HepG2 (cell line): ENCODE measurements around the gene GABBR2. TPM values are rescaled to one million over a fixed set of nuclear protein-coding genes. Genes with fewer than 3 reads are reported as not detected.

ENCODE experiments used
- ATAC-seq: fragments of 200-7000 bp; cut with Tn5 transposase; 3 replicates; pipeline ENCODE4 v1.9.1; 2020; ENCODE audit warnings: mild to moderate bottlenecking, moderate library complexity
- Bru-seq: library from RNA; stranded (reverse); fragments of 400-500 nt; gene quantifications from one replicate; lab custom pipeline; 2021; lab: Mats Ljungman, UMichigan
- BruChase-seq, 2 experiments: library from RNA; stranded (reverse); fragments of 400-500 nt; gene quantifications; one replicate each; lab custom pipeline; 2021; lab: Mats Ljungman, UMichigan
- BruUV-seq: library from RNA; stranded (reverse); fragments of 400-500 nt; replicated peaks from 2 replicates; lab custom pipeline; 2021; lab: Mats Ljungman, UMichigan
- CTCF ChIA-PET: fragments of 300-600 bp; formaldehyde crosslinking; extraction: SDS; loops from one replicate; lab custom pipeline; 2021; ENCODE audit warnings: low total read pairs, inconsistent platforms, low intra/inter-chr PET ratio; lab: Yijun Ruan, JAX
- POLR2A ChIA-PET: fragments of 350-600 bp; sonication (Branson Sonifier 250); formaldehyde crosslinking; loops from one replicate; lab custom pipeline; 2020; ENCODE audit warnings: antibody characterized with exemption, inconsistent platforms; lab: Yijun Ruan, JAX
- DNase-seq: peaks from one replicate; pipeline ENCODE4 v3.0.0-alpha.2; 2015; ENCODE audit warnings: low spot score
- FAIRE-seq: peaks from 3 replicates; lab custom pipeline; 2011; peaks lifted over from hg19 to GRCh38; lab: Jason Lieb, UNC
- H2AFZ ChIP-seq: one replicate; pipeline ENCODE4 v1.6.1; 2011; ENCODE audit warnings: low read length, inconsistent platforms
- H3K27ac ChIP-seq: fragments of 300-600 bp; 3 replicates; pipeline ENCODE4 v1.8.0; 2011; ENCODE audit warnings: mixed run types, mild to moderate bottlenecking, mixed read lengths, low read length, inconsistent platforms; ENCODE audit not compliant: insufficient read depth; ENCODE audit errors: extremely low read length
- H3K27me3 ChIP-seq, 2 experiments: fragments of 200-600 bp in 1 of 2; 2 replicates in 1 of 2; 3 replicates in 1 of 2; pipeline versions ENCODE4 v1.6.0 to v1.8.0; 2011; ENCODE audit warnings: low read length in 2 of 2, mild to moderate bottlenecking in 2 of 2, moderate library complexity in 2 of 2, inconsistent platforms in 1 of 2; ENCODE audit not compliant: insufficient read depth in 2 of 2, control insufficient read depth in 1 of 2
- H3K36me3 ChIP-seq, 2 experiments: fragments of 200-600 bp in 1 of 2; replicated peaks in 1 of 2; 2 replicates in 1 of 2; 3 replicates in 1 of 2; pipeline versions ENCODE4 v1.5.1 to v1.8.0; 2011; ENCODE audit warnings: low read length in 2 of 2, inconsistent platforms in 1 of 2; ENCODE audit not compliant: insufficient read depth in 2 of 2, control insufficient read depth in 1 of 2
- H3K4me1 ChIP-seq: 2 replicates; pipeline ENCODE4 v1.5.1; 2012; ENCODE audit warnings: low read length, inconsistent platforms; ENCODE audit not compliant: insufficient read depth
- H3K4me2 ChIP-seq: 2 replicates; pipeline ENCODE4 v1.6.0; 2011; ENCODE audit warnings: low read depth, low read length, inconsistent platforms
- H3K4me3 ChIP-seq, 3 experiments: fragments of 200-600 bp in 1 of 3; sonication (generic), shearing (Covaris generic) in 1 of 3; replicated peaks in 1 of 3; 2 replicates each; pipeline ENCODE4 v1.5.1; 2011 to 2016; ENCODE audit warnings: low read length in 3 of 3, inconsistent platforms in 2 of 3, low read depth in 2 of 3, mild to moderate bottlenecking in 2 of 3, control low read depth in 1 of 3, mixed read lengths in 1 of 3; ENCODE audit not compliant: insufficient read depth in 1 of 3
- H3K79me2 ChIP-seq: one replicate; pipeline ENCODE4 v1.6.1; 2011; ENCODE audit warnings: low read length, inconsistent platforms; ENCODE audit not compliant: insufficient read depth
- H3K9ac ChIP-seq: 2 replicates; pipeline ENCODE4 v1.6.0; 2011; ENCODE audit warnings: mild to moderate bottlenecking, low read depth, low read length, inconsistent platforms; ENCODE audit not compliant: insufficient read depth
- H3K9me3 ChIP-seq: 2 replicates; pipeline ENCODE4 v1.5.1; 2012; ENCODE audit warnings: mild to moderate bottlenecking, low read length
- H4K20me1 ChIP-seq: 2 replicates; pipeline ENCODE4 v1.6.0; 2011; ENCODE audit warnings: inconsistent platforms, mild to moderate bottlenecking, low read length, moderate library complexity; ENCODE audit not compliant: insufficient read depth
- AKNA ChIP-seq: sonication (generic); formaldehyde crosslinking; IDR thresholded peaks from 2 replicates; pipeline ENCODE4 v1.4.0; 2020; ENCODE audit warnings: missing genetic modification reagents, borderline replicate concordance
- SUZ12 ChIP-seq: fragments of 150-350 bp; IDR thresholded peaks from 2 replicates; pipeline ENCODE4 v1.6.1; 2014; ENCODE audit warnings: low read depth, low read length
- ZNF556 ChIP-seq: sonication (generic); formaldehyde crosslinking; IDR thresholded peaks from 2 replicates; pipeline ENCODE4 v1.4.0; 2020; ENCODE audit warnings: mild to moderate bottlenecking, missing genetic modification reagents, borderline replicate concordance
- ZNF768 ChIP-seq: sonication (generic); formaldehyde crosslinking; IDR thresholded peaks from 2 replicates; pipeline ENCODE4 v1.4.0; 2020; ENCODE audit warnings: missing genetic modification reagents
- ZNF800 ChIP-seq: sonication (generic); formaldehyde crosslinking; IDR thresholded peaks from 2 replicates; pipeline ENCODE4 v1.4.0; 2020; ENCODE audit warnings: missing genetic modification reagents
- WGBS: methylation state at CpG from one replicate; pipeline ENCODE4 v1.1.6; 2017; ENCODE audit warnings: low lambda C conversion rate; 5-methylcytosine and 5-hydroxymethylcytosine counted together
- in situ Hi-C: cut with HindIII; loops from 2 replicates; pipeline ENCODE4 v1.10.0; 2017; ENCODE audit warnings: low pct_unique_long_range_greater_than_20kb; ENCODE audit not compliant: extremely low pct_ligation_motif_present
- intact Hi-C: fragments of 100-400 bp; cut with micrococcal nuclease; formaldehyde crosslinking; loops from one replicate; pipeline ENCODE4 v1.10.0; 2022; ENCODE audit not compliant: unreplicated experiment
- long read RNA-seq, 2 experiments: library from RNA in 1 of 2; library from polyadenylated mRNA in 1 of 2; stranded (forward) in 1 of 2; unstranded in 1 of 2; transcript quantifications; one replicate each; pipeline ENCODE4 v2.0.0, GENCODE V29; 2019 to 2022
- polyA minus RNA-seq, 3 experiments: library from RNA; depleted of rRNA, polyadenylated mRNA; stranded (reverse); fragments of >200 nt; gene quantifications; 2 replicates each; pipeline ENCODE4 v1.2.3, GENCODE V29; 2011; ENCODE audit warnings: low replicate concordance in 1 of 3
- polyA plus RNA-seq, 8 experiments: library from polyadenylated mRNA; depleted of rRNA in 3 of 8; stranded (reverse) in 7 of 8; unstranded in 1 of 8; fragments of >200 nt; fragmentation: Illumina TruSeq in 4 of 8; extraction: Trizol in 4 of 8; gene quantifications; 2 replicates each; pipeline versions ENCODE4 v1.2.1 to v1.2.3, GENCODE V29; 2011 to 2016; ENCODE audit warnings: low read depth in 4 of 8, missing spikeins in 1 of 8, mixed read lengths in 1 of 8; ENCODE audit not compliant: insufficient read depth in 1 of 8
- total RNA-seq, 5 experiments: library from RNA; depleted of rRNA; stranded (reverse); fragments of >200 nt; fragmentation: Illumina TruSeq; extraction: Trizol; gene quantifications; 2 replicates each; pipeline ENCODE4 v1.2.3, GENCODE V29; 2016; ENCODE audit warnings: low read depth in 1 of 5

Gene GABBR2
- total RNA-seq (2016; rRNA removed; fragmentation: Illumina TruSeq; extraction: Trizol) (0.02 TPM in 1 of 2 replicates, not detected in the other), polyA plus RNA-seq (2011; rRNA removed) (0.01 TPM in 1 of 2 replicates, not detected in the other), polyA minus RNA-seq (2011; rRNA and poly(A)+ RNA removed; ENCODE audit: low replicate concordance) (0.33 TPM in 1 of 2 replicates, not detected in the other), Bru-seq, nascent RNA (percentile 3 among the genes with signal in this experiment), BruChase-seq, experiment 1, labeled RNA remaining after a 6-hour chase (percentile 2 among the genes with signal in this experiment), BruChase-seq, experiment 2, labeled RNA remaining after a 2-hour chase (percentile 3 among the genes with signal in this experiment)
- not detected in 2 replicates for total RNA-seq (2016; cell fraction: cytosol; rRNA removed; fragmentation: Illumina TruSeq; extraction: Trizol; ENCODE audit: low read depth)
- 0.17 TPM in 1 of 2 replicates, not detected in the other for total RNA-seq (2016; cell fraction: insoluble cytoplasmic fraction; rRNA removed; fragmentation: Illumina TruSeq; extraction: Trizol)
- not detected in 2 replicates for total RNA-seq (2016; cell fraction: membrane; rRNA removed; fragmentation: Illumina TruSeq; extraction: Trizol)
- total RNA-seq (2016; cell fraction: nucleus; rRNA removed; fragmentation: Illumina TruSeq; extraction: Trizol), result not detected in 2 replicates
- polyA plus RNA-seq (2011; cell fraction: cytosol; rRNA removed), result not detected in 2 replicates
- 0.02 TPM in 1 of 2 replicates, not detected in the other for polyA plus RNA-seq (2011; cell fraction: nucleus; rRNA removed)
- polyA plus RNA-seq (2012), result not detected in 2 replicates
- polyA plus RNA-seq (2016; cell fraction: cytosol; fragmentation: Illumina TruSeq; extraction: Trizol; ENCODE audit: low read depth), result not detected in 2 replicates
- polyA plus RNA-seq (2016; cell fraction: insoluble cytoplasmic fraction; fragmentation: Illumina TruSeq; extraction: Trizol; ENCODE audit: low read depth), result 0.03 TPM in 1 of 2 replicates, not detected in the other
- not detected in 2 replicates for polyA plus RNA-seq (2016; cell fraction: membrane; fragmentation: Illumina TruSeq; extraction: Trizol; ENCODE audit: low read depth)
- not detected in 2 replicates for polyA plus RNA-seq (2016; cell fraction: nucleus; fragmentation: Illumina TruSeq; extraction: Trizol; ENCODE audit: insufficient read depth, low read depth)
- not detected in 2 replicates for polyA minus RNA-seq (2011; cell fraction: cytosol; rRNA and poly(A)+ RNA removed)
- not detected in 2 replicates for polyA minus RNA-seq (2011; cell fraction: nucleus; rRNA and poly(A)+ RNA removed)
- long read RNA-seq, experiment 1, result 0 reads
- long read RNA-seq, experiment 2, result 0 reads

GRCh38 chr9:98708933-98709911, at the start of gene GABBR2:
GABBR2 (minus strand) TSS chr9:98708935; CDS start chr9:98708737, 198 bp downstream.
- ATAC-seq (peak; percentile 19; the same call in 1 of the 3 replicates), FAIRE-seq (no peak), DNase-seq (no peak)
- no peaks in the 10 kb centered on the region for H3K79me2 ChIP-seq
- no peaks in the 10 kb centered on the region for H3K36me3 ChIP-seq
- WGBS, result 66% methylated on average over 7 of the region's 111 CpGs
- H3K4me1 ChIP-seq, result no peaks in the 10 kb centered on the region
- H3K9me3 ChIP-seq, result no peaks in the 10 kb centered on the region
- no TSS peak for BruUV-seq
- H3K9ac ChIP-seq, result no peak within 1 kb of the TSS
- H4K20me1 ChIP-seq, result no peaks in the 10 kb centered on the region; the same call in 1 of the 2 replicates
- no peak for TF ChIP-seq ZNF768
- TF ChIP-seq ZNF556 (CRISPR knock-in tag), result no peak
- TF ChIP-seq ZNF800 (CRISPR knock-in tag), result 0 out of 2 replicates have a peak, but pooled peaks have one; percentile 70
- no peak for TF ChIP-seq SUZ12
- TF ChIP-seq AKNA (CRISPR knock-in tag), result no peak
- in situ Hi-C loops, result loop anchor here (10.0 kb wide), 1 partner anchor 394 kb away; no protein-coding TSS in a partner anchor
- POLR2A ChIA-PET, result no interaction called here
- intact Hi-C loops, result loop anchor here (2.0 kb wide), 1 partner anchor 60 kb away; no protein-coding TSS in a partner anchor
- no peak within 1 kb of the TSS for H2AFZ ChIP-seq
- 0 out of 2 replicates have a peak within 1 kb of the TSS, but pooled peaks have one; percentile 51 for H3K4me2 ChIP-seq
- peaks cover 2 to 43% of the 10 kb centered on the region in 2 experiments; a peak in 4 of 5 replicates for H3K27me3 ChIP-seq
- no peak within 1 kb of the TSS for H3K27ac ChIP-seq
- no peak within 1 kb of the TSS for H3K4me3 ChIP-seq
- CTCF ChIA-PET, result no interaction called here
